ENCODE data around the gene EIF4A2.
"Not testable (repeated sequence)": the region's sequence is repeated elsewhere in the genome, so short reads cannot be mapped to it uniquely, and the experiment has no call there.

Gene EIF4A2

GRCh38 chr3:186784820-186785494, 1.6 kb downstream of the EIF4A2 start:
- DNase-seq (ENCODE audit: extremely low read depth in 1 of 2, low read depth in 1 of 2) = no peak

GRCh38 chr3:186785495-186786018, 2.2 kb downstream of the EIF4A2 start:
- DNase-seq (ENCODE audit: extremely low read depth in 1 of 2, low read depth in 1 of 2) = no peak

GRCh38 chr3:186786922-186787321, 3.5 kb downstream of the EIF4A2 start:
- DNase-seq (ENCODE audit: extremely low read depth in 1 of 2, low read depth in 1 of 2) = no peak

- no peak for DNase-seq (ENCODE audit: extremely low read depth in 1 of 2, low read depth in 1 of 2)
These were observed 4.5 kb downstream of the EIF4A2 start for GRCh38 chr3:186787642-186788481.

GRCh38 chr3:186788482-186789370, 5.3 kb downstream of the EIF4A2 start:
- DNase-seq (ENCODE audit: extremely low read depth in 1 of 2, low read depth in 1 of 2) = no peak

GRCh38 chr3:186789554-186790260, 6.3 kb downstream of the EIF4A2 start:
- no peak for DNase-seq (ENCODE audit: extremely low read depth in 1 of 2, low read depth in 1 of 2)

GRCh38 chr3:186790261-186790981, 7.0 kb downstream of the EIF4A2 start:
- DNase-seq (ENCODE audit: extremely low read depth in 1 of 2, low read depth in 1 of 2) = no peak

GRCh38 chr3:186798239-186798874, 15.0 kb downstream of the EIF4A2 start:
- DNase-seq (ENCODE audit: extremely low read depth in 1 of 2, low read depth in 1 of 2) = no peak

GRCh38 chr3:186800285-186800684, 16.9 kb downstream of the EIF4A2 start:
- DNase-seq (ENCODE audit: extremely low read depth in 1 of 2, low read depth in 1 of 2) = no peak

GRCh38 chr3:186802701-186803100, 19.3 kb downstream of the EIF4A2 start:
- DNase-seq (ENCODE audit: extremely low read depth in 1 of 2, low read depth in 1 of 2) = no peak

- not testable (repeated sequence) for DNase-seq (ENCODE audit: extremely low read depth in 1 of 2, low read depth in 1 of 2)
These were observed 20.1 kb downstream of the EIF4A2 start for GRCh38 chr3:186803447-186803846.

- DNase-seq (ENCODE audit: extremely low read depth in 1 of 2, low read depth in 1 of 2) = peak; percentile 78 to 83
These were observed 23.0 kb downstream of the EIF4A2 start, which contains the start of gene RFC4 for GRCh38 chr3:186806089-186807055. Gene RFC4, minus strand, starts transcription at chr3:186806482. Its CDS starts 1,769 bp downstream, at chr3:186804713.

- no peak for DNase-seq (ENCODE audit: extremely low read depth in 1 of 2, low read depth in 1 of 2)
These were observed 23.9 kb downstream of the EIF4A2 start for GRCh38 chr3:186807231-186807630.

GRCh38 chr3:186810336-186810996, 27.1 kb downstream of the EIF4A2 start:
- DNase-seq (ENCODE audit: extremely low read depth in 1 of 2, low read depth in 1 of 2) = no peak

GRCh38 chr3:186811313-186811712, 27.9 kb downstream of the EIF4A2 start:
- DNase-seq (ENCODE audit: extremely low read depth in 1 of 2, low read depth in 1 of 2) = not testable (repeated sequence)

- no peak for DNase-seq (ENCODE audit: extremely low read depth in 1 of 2, low read depth in 1 of 2)
These were observed 30.7 kb downstream of the EIF4A2 start for GRCh38 chr3:186814100-186814499.

- no peak for DNase-seq (ENCODE audit: extremely low read depth in 1 of 2, low read depth in 1 of 2)
These were observed 32.1 kb downstream of the EIF4A2 start for GRCh38 chr3:186815435-186815834.

All from stimulated activated CD8-positive, alpha-beta memory T cell treated with anti-CD3 and anti-CD28 coated beads, Interleukin-7, amount 100 ng/mL, for 48 hours (primary cell).